OCI-LY3 (cell line): ENCODE data around the gene AGR2.

Experiments used
- CTCF ChIP-seq: fragments of 200-600, 300-600 bp; sonication (generic); IDR thresholded peaks from 2 replicates; pipeline ENCODE4 v1.5.1; 2014; ENCODE audit warnings: antibody characterized with exemption, low read length, low read depth
- EZH2phosphoT487 ChIP-seq: fragments of 200-600 bp; shearing (Covaris generic); IDR thresholded peaks from 2 replicates; pipeline ENCODE4 v1.6.1; 2018; ENCODE audit warnings: antibody characterized with exemption, mixed run types, low read depth

- TF ChIP-seq CTCF, result no peak
- no peak for TF ChIP-seq EZH2phosphoT487
Measured at GRCh38 chr7:16778476-16778875, 26.3 kb downstream of the AGR2 start.
